RWPE2 (cell line): Measurements from ENCODE around the gene CCDC24.

Source experiments
- ATAC-seq: fragments of 200-7000 bp; cut with Tn5 transposase; 3 replicates; pipeline ENCODE4 v1.9.1; 2021; ENCODE audit warnings: low read depth
- DNase-seq: peaks from one replicate; pipeline ENCODE4 v3.0.0-alpha.2; 2020; ENCODE audit warnings: low spot score
- H3K27ac ChIP-seq: fragments of 450-650 bp; 2 replicates; pipeline ENCODE4 v1.5.1; 2017; ENCODE audit warnings: mild to moderate bottlenecking; ENCODE audit not compliant: poor library complexity, severe bottlenecking
- H3K27me3 ChIP-seq: fragments of 250-450 bp; sonication (Bioruptor Pico); 2 replicates; pipeline ENCODE4 v1.5.1; 2021; ENCODE audit warnings: mild to moderate bottlenecking, moderate library complexity; ENCODE audit not compliant: insufficient read depth, poor library complexity, severe bottlenecking
- H3K36me3 ChIP-seq: fragments of 250-450 bp; sonication (Bioruptor Pico); 2 replicates; pipeline ENCODE4 v1.5.1; 2020; ENCODE audit warnings: low read depth, mild to moderate bottlenecking, moderate library complexity
- H3K4me1 ChIP-seq: fragments of 250-450 bp; sonication (Bioruptor Pico); 2 replicates; pipeline ENCODE4 v1.5.1; 2021; ENCODE audit warnings: mild to moderate bottlenecking, moderate library complexity; ENCODE audit not compliant: insufficient read depth, poor library complexity, severe bottlenecking
- H3K4me3 ChIP-seq: fragments of 250-450 bp; sonication (Bioruptor Pico); 2 replicates; pipeline ENCODE4 v1.5.1; 2021; ENCODE audit warnings: mild to moderate bottlenecking, moderate library complexity; ENCODE audit not compliant: severe bottlenecking
- H3K9me3 ChIP-seq: fragments of 250-450 bp; sonication (Bioruptor Pico); 2 replicates; pipeline ENCODE4 v1.5.1; 2021; ENCODE audit warnings: mild to moderate bottlenecking, moderate library complexity; ENCODE audit not compliant: severe bottlenecking
- CTCF ChIP-seq: fragments of 450-650 bp; IDR thresholded peaks from one replicate; pipeline ENCODE4 v1.5.1; 2017; ENCODE audit warnings: mild to moderate bottlenecking, moderate library complexity; ENCODE audit not compliant: poor library complexity, severe bottlenecking

CCDC24 gene

GRCh38 chr1:43981135-43981491, 10.3 kb upstream of the CCDC24 start:
- no peak for TF ChIP-seq CTCF
- ATAC-seq (peak; percentile 38), DNase-seq (no peak)
- H3K4me1 ChIP-seq, result peaks cover 10% of the 10 kb centered on the region
- peak overlapping the region; percentile 66 for H3K4me3 ChIP-seq
- H3K27me3 ChIP-seq, result no peaks in the 10 kb centered on the region
- H3K36me3 ChIP-seq, result peaks cover 57% of the 10 kb centered on the region
- no peaks in the 10 kb centered on the region for H3K9me3 ChIP-seq
- peak overlapping the region; percentile 91 for H3K27ac ChIP-seq

- peak overlapping the region; percentile 91 for H3K27ac ChIP-seq
- TF ChIP-seq CTCF, result no peak
- no peaks in the 10 kb centered on the region for H3K9me3 ChIP-seq
- H3K36me3 ChIP-seq, result peaks cover 57% of the 10 kb centered on the region
- H3K4me1 ChIP-seq, result peaks cover 10% of the 10 kb centered on the region
- H3K27me3 ChIP-seq, result no peaks in the 10 kb centered on the region
- no peak for ATAC-seq
- no peak for DNase-seq
- no peak overlapping the region for H3K4me3 ChIP-seq
Observed at GRCh38 chr1:43981636-43982035, 9.8 kb upstream of the CCDC24 start.

- Histone ChIP-seq H3K4me1 (peaks cover 10% of the 10 kb centered on the region), H3K9me3 (no peaks in the 10 kb centered on the region), H3K4me3 (no peak overlapping the region), H3K36me3 (peaks cover 52% of the 10 kb centered on the region), H3K27ac (no peak overlapping the region), H3K27me3 (no peaks in the 10 kb centered on the region)
- no peak for ATAC-seq
- no peak for TF ChIP-seq CTCF
- DNase-seq, result no peak
Observed at GRCh38 chr1:43982241-43982640, 9.2 kb upstream of the CCDC24 start.

GRCh38 chr1:43982808-43983207, 8.6 kb upstream of the CCDC24 start:
- Histone ChIP-seq H3K4me1 (peaks cover 10% of the 10 kb centered on the region), H3K27ac (no peak overlapping the region), H3K36me3 (peaks cover 46% of the 10 kb centered on the region), H3K4me3 (no peak overlapping the region), H3K27me3 (no peaks in the 10 kb centered on the region), H3K9me3 (no peaks in the 10 kb centered on the region)
- ATAC-seq (no peak), DNase-seq (no peak)
- no peak for TF ChIP-seq CTCF

GRCh38 chr1:43983253-43983899, 8.0 kb upstream of the CCDC24 start:
- peaks cover 10% of the 10 kb centered on the region for H3K4me1 ChIP-seq
- no peak for TF ChIP-seq CTCF
- H3K4me3 ChIP-seq, result no peak overlapping the region
- no peaks in the 10 kb centered on the region for H3K27me3 ChIP-seq
- DNase-seq (peak; percentile 57), ATAC-seq (no peak)
- no peak overlapping the region for H3K27ac ChIP-seq
- no peaks in the 10 kb centered on the region for H3K9me3 ChIP-seq
- peaks cover 46% of the 10 kb centered on the region for H3K36me3 ChIP-seq
